ENCODE results near the gene ZDHHC5. TPM values are rescaled to one million over a fixed set of nuclear protein-coding genes. Genes with fewer than 3 reads are reported as not detected.
"Not testable (repeated sequence)": the region's sequence is repeated elsewhere in the genome, so short reads cannot be mapped to it uniquely, and the experiment has no call there.

ZDHHC5 gene
- total RNA-seq, 1 experiment from 2014 or later = 64.1 TPM

- Histone ChIP-seq H3K9me2 (ENCODE audit: insufficient read depth) (no peaks in the 10 kb centered on the region), H3K4me2 (ENCODE audit: low read length) (no peak overlapping the region), H4K20me1 (ENCODE audit: insufficient read depth) (no peaks in the 10 kb centered on the region), H3K9me3 (ENCODE audit: control insufficient read depth in 1 of 2, insufficient read depth in 1 of 2, low read depth in 1 of 2, low read length in 2 of 2) (no peaks in the 10 kb centered on the region), H2AFZ (ENCODE audit: low read depth, low read length, poor library complexity, severe bottlenecking) (no peak overlapping the region), H3K27ac (ENCODE audit: low read depth, low read length) (no peak overlapping the region), H3K36me3 (ENCODE audit: control insufficient read depth in 1 of 2, insufficient read depth in 2 of 2, low read length in 2 of 2) (no peaks in the 10 kb centered on the region), H3K27me3 (ENCODE audit: insufficient read depth, low read length) (peaks cover 12% of the 10 kb centered on the region; the same call in 1 of the 2 replicates), H3K9ac (ENCODE audit: low read length) (no peak overlapping the region), H3K79me2 (ENCODE audit: insufficient read depth, low read length) (no peaks in the 10 kb centered on the region), H3K4me1 (ENCODE audit: control insufficient read depth in 1 of 2, insufficient read depth in 2 of 2, low read length in 2 of 2) (peaks cover 0 to 12% of the 10 kb centered on the region in 2 experiments; a peak in 3 of 4 replicates), H3K4me3 (replicated peaks in 1 of 2; ENCODE audit: low read depth in 1 of 2, low read length in 2 of 2) (no peak overlapping the region)
- intact Hi-C loops (cut with micrococcal nuclease) = no loop called here
- TF ChIP-seq, protein P1, sequence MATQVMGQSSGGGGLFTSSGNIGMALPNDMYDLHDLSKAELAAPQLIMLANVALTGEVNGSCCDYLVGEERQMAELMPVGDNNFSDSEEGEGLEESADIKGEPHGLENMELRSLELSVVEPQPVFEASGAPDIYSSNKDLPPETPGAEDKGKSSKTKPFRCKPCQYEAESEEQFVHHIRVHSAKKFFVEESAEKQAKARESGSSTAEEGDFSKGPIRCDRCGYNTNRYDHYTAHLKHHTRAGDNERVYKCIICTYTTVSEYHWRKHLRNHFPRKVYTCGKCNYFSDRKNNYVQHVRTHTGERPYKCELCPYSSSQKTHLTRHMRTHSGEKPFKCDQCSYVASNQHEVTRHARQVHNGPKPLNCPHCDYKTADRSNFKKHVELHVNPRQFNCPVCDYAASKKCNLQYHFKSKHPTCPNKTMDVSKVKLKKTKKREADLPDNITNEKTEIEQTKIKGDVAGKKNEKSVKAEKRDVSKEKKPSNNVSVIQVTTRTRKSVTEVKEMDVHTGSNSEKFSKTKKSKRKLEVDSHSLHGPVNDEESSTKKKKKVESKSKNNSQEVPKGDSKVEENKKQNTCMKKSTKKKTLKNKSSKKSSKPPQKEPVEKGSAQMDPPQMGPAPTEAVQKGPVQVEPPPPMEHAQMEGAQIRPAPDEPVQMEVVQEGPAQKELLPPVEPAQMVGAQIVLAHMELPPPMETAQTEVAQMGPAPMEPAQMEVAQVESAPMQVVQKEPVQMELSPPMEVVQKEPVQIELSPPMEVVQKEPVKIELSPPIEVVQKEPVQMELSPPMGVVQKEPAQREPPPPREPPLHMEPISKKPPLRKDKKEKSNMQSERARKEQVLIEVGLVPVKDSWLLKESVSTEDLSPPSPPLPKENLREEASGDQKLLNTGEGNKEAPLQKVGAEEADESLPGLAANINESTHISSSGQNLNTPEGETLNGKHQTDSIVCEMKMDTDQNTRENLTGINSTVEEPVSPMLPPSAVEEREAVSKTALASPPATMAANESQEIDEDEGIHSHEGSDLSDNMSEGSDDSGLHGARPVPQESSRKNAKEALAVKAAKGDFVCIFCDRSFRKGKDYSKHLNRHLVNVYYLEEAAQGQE (IDR thresholded peaks at IDR 0.05; ENCODE audit: low read depth) = no peak
- TF ChIP-seq ZNF274 (IDR thresholded peaks at IDR 0.05; ENCODE audit: low read depth, low read length) = no peak
- no peak for TF ChIP-seq YY1 (IDR thresholded peaks at IDR 0.05; ENCODE audit: extremely low read depth, insufficient replicate concordance, low read depth, low read length)
- no peak for TF ChIP-seq EZH2 (IDR thresholded peaks at IDR 0.05)
- RAD21 ChIA-PET (ENCODE audit: low non-redundant PET in 1 of 2, low total read pairs in 2 of 2, uncharacterized antibody in 2 of 2, unreplicated experiment in 2 of 2) = interaction anchor here in 1 of 2 experiments (0.6 kb wide), 1 partner anchor 128 kb away, joined by 4 read pairs; no protein-coding TSS in a partner anchor
- ATAC-seq (no peak), DNase-seq (ENCODE audit: low read depth, low spot score) (no peak)
- no TSS peak for BruUV-seq (replicated peaks)
- POLR2A ChIA-PET = interaction anchor here (1.0 kb wide), 1 partner anchor 10 kb away, joined by 3 read pairs; no protein-coding TSS in a partner anchor
- CTCF ChIA-PET = no interaction called here
Measured at GRCh38 chr11:57651408-57651807, 16.5 kb upstream of the ZDHHC5 start.

DNA sequence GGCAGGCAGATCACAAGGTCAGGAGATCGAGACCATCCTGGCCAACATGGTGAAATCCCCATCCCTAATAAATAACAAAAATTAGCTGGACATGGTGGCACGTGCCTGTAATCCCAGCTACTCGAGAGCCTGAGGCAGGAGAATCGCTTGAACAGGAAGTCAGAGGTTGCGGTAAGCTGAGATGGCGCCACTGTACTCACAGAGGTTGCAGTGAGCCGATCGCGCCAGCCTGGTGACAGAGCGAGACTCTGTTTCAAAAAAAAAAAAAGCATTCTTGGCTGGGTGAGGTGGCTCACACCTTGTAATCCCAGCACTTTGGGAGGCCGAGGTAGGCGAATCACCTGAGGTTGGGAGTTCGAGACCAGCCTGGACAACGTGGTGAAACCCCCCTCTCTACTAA lies 15.7 kb upstream of the ZDHHC5 start:
- CTCF ChIA-PET; H3K9me2 ChIP-seq (ENCODE audit: insufficient read depth); ATAC-seq; H3K4me3 ChIP-seq (replicated peaks in 1 of 2; ENCODE audit: low read depth in 1 of 2, low read length in 2 of 2); H3K9ac ChIP-seq (ENCODE audit: low read length); H2AFZ ChIP-seq (ENCODE audit: low read depth, low read length, poor library complexity, severe bottlenecking); intact Hi-C loops (cut with micrococcal nuclease); H3K27ac ChIP-seq (ENCODE audit: low read depth, low read length); H4K20me1 ChIP-seq (ENCODE audit: insufficient read depth); BruUV-seq (replicated peaks); H3K9me3 ChIP-seq (ENCODE audit: control insufficient read depth in 1 of 2, insufficient read depth in 1 of 2, low read depth in 1 of 2, low read length in 2 of 2); H3K4me2 ChIP-seq (ENCODE audit: low read length); H3K79me2 ChIP-seq (ENCODE audit: insufficient read depth, low read length); DNase-seq (ENCODE audit: low read depth, low spot score); H3K36me3 ChIP-seq (ENCODE audit: control insufficient read depth in 1 of 2, insufficient read depth in 2 of 2, low read length in 2 of 2): not testable (repeated sequence)
- RAD21 ChIA-PET (ENCODE audit: low non-redundant PET in 1 of 2, low total read pairs in 2 of 2, uncharacterized antibody in 2 of 2, unreplicated experiment in 2 of 2) = interaction anchor here in 1 of 2 experiments (0.7 kb wide), 1 partner anchor 188 kb away, joined by 3 read pairs; no protein-coding TSS in a partner anchor
- Histone ChIP-seq H3K4me1 (ENCODE audit: control insufficient read depth in 1 of 2, insufficient read depth in 2 of 2, low read length in 2 of 2) (peaks cover 6 to 19% of the 10 kb centered on the region in 2 experiments; a peak in 3 of 4 replicates), H3K27me3 (ENCODE audit: insufficient read depth, low read length) (peaks cover 12% of the 10 kb centered on the region; the same call in 1 of the 2 replicates)
- POLR2A ChIA-PET = interaction anchor here (1.0 kb wide), 1 partner anchor 11 kb away, joined by 3 read pairs; no protein-coding TSS in a partner anchor

Data from HCT116 (cell line).